ENCODE data around the gene GCLC. TPM values are rescaled to one million over a fixed set of nuclear protein-coding genes. Genes with fewer than 3 reads are reported as not detected.
"Not testable (repeated sequence)": the region's sequence is repeated elsewhere in the genome, so short reads cannot be mapped to it uniquely, and the experiment has no call there.

GCLC gene
- total RNA-seq, 6 donors from 2014 or later = 21.9 to 60.2 (median 27.2) TPM

DNA sequence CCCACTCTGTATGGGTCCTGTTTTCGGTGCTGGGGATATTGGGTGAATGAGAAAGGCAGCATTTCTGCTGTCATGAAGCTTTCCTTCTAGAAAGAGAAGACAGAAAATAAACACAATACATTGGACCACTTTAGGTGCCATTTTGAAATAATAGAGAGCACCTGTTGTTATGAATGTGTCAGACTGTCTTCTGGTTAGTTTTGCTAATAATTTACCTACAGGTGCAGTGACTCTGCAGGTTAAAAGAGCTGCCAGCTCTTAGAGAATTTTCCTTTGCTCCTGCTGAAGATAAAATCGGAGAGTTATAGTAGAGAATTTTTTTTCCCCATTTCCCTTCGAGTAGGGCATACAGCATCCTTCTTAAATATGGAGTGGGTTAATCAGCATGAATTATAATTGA lies 21.9 kb upstream of the GCLC start:
- Histone ChIP-seq H3K4me1 (no peaks in the 10 kb centered on the region), H3K36me3 (no peaks in the 10 kb centered on the region), H3K27ac (no peak overlapping the region), H3K27me3 (no peaks in the 10 kb centered on the region), H3K9me3 (no peaks in the 10 kb centered on the region), H3K4me3 (no peak overlapping the region)
- WGBS, 2 donors = 80 to 87% methylated on average over 3 of the region's 3 CpGs
- ATAC-seq (ENCODE audit: low FRiP score in 2 of 2) (no peak), DNase-seq (no peak)
- TF ChIP-seq, protein P1, sequence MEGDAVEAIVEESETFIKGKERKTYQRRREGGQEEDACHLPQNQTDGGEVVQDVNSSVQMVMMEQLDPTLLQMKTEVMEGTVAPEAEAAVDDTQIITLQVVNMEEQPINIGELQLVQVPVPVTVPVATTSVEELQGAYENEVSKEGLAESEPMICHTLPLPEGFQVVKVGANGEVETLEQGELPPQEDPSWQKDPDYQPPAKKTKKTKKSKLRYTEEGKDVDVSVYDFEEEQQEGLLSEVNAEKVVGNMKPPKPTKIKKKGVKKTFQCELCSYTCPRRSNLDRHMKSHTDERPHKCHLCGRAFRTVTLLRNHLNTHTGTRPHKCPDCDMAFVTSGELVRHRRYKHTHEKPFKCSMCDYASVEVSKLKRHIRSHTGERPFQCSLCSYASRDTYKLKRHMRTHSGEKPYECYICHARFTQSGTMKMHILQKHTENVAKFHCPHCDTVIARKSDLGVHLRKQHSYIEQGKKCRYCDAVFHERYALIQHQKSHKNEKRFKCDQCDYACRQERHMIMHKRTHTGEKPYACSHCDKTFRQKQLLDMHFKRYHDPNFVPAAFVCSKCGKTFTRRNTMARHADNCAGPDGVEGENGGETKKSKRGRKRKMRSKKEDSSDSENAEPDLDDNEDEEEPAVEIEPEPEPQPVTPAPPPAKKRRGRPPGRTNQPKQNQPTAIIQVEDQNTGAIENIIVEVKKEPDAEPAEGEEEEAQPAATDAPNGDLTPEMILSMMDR (IDR thresholded peaks at IDR 0.05) = no peak
- TF ChIP-seq POLR2AphosphoS5 (IDR thresholded peaks at IDR 0.05) = no peak
- no peak for TF ChIP-seq POLR2A (IDR thresholded peaks at IDR 0.05)
- TF ChIP-seq EP300 (IDR thresholded peaks at IDR 0.05) = no peak

DNA sequence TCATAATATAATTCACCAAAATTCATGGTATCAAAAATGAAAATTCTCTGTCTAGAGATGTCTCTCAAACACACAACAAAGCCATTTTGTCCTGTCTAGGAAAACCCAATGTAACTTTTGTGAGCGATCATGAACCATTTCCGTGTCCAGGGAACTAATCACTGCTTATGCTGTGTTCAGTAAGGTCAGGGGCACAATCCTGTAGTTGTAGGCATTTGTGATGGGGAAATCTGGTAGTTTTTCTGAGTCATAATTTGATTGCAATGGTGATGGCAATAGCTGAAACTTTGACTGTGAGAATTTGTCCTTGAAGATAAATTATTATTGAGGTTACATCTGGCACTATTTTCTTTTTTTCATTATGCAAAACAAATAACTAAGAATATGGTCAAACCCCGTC lies 21.0 kb upstream of the GCLC start:
- H3K9me3 ChIP-seq = no peaks in the 10 kb centered on the region
- 89 to 92% methylated on average over 3 of the region's 3 CpGs for WGBS, 2 donors
- no peak overlapping the region for H3K27ac ChIP-seq
- TF ChIP-seq EP300 (IDR thresholded peaks at IDR 0.05) (no peak), POLR2A (IDR thresholded peaks at IDR 0.05) (no peak), POLR2AphosphoS5 (IDR thresholded peaks at IDR 0.05) (no peak)
- TF ChIP-seq, protein P1 (IDR thresholded peaks at IDR 0.05) = no peak
- H3K27me3 ChIP-seq = no peaks in the 10 kb centered on the region
- H3K36me3 ChIP-seq = no peaks in the 10 kb centered on the region
- ATAC-seq (ENCODE audit: low FRiP score in 2 of 2) = no peak
- H3K4me1 ChIP-seq = no peaks in the 10 kb centered on the region
- no peak for DNase-seq
- no peak overlapping the region for H3K4me3 ChIP-seq

DNA sequence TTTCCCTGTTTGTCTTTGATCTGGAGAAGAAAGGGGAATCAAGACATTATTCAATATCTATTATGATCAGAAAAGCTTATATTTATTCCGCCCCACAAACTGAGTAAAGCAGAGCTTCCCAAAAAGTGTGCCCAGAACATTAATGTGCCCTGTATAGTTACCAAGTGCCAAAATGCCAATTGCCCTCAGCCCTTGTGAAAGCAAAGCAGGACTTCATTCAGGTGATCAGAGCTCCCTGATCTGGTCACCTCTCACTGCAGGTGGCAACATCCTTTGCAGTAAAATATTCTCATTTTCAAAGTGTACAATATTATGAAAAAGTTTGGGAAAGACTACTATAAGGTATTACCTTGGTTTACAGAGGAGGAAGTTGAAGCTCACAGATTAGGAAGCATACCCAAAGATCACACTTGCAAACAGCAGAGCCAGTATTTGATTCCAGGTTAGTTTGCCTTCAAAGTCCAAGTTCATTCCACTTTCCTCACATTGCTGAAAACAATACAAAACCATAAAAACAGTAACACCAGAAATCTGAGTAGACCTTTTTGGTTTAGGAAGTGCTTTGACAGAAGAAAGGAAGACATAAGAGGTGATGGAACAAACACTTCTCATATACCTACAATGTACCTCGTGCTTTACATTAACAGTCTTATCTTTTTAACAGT lies 19.6 kb upstream of the GCLC start:
- H3K27me3 ChIP-seq = no peaks in the 10 kb centered on the region
- no peak overlapping the region for H3K4me3 ChIP-seq
- no peaks in the 10 kb centered on the region for H3K36me3 ChIP-seq
- peaks cover 0 to 4% (median 2%) of the 10 kb centered on the region in 4 donors for H3K9me3 ChIP-seq
- H3K4me1 ChIP-seq = no peaks in the 10 kb centered on the region
- ATAC-seq (ENCODE audit: low FRiP score in 2 of 2) (no peak), DNase-seq (no peak)
- WGBS, 2 donors = 85 to 91% methylated on average over 2 of the region's 2 CpGs
- no peak overlapping the region for H3K27ac ChIP-seq
- TF ChIP-seq, protein P1 (IDR thresholded peaks at IDR 0.05) = no peak
- TF ChIP-seq POLR2AphosphoS5 (IDR thresholded peaks at IDR 0.05) = no peak
- no peak for TF ChIP-seq POLR2A (IDR thresholded peaks at IDR 0.05)
- TF ChIP-seq EP300 (IDR thresholded peaks at IDR 0.05) = no peak

DNA sequence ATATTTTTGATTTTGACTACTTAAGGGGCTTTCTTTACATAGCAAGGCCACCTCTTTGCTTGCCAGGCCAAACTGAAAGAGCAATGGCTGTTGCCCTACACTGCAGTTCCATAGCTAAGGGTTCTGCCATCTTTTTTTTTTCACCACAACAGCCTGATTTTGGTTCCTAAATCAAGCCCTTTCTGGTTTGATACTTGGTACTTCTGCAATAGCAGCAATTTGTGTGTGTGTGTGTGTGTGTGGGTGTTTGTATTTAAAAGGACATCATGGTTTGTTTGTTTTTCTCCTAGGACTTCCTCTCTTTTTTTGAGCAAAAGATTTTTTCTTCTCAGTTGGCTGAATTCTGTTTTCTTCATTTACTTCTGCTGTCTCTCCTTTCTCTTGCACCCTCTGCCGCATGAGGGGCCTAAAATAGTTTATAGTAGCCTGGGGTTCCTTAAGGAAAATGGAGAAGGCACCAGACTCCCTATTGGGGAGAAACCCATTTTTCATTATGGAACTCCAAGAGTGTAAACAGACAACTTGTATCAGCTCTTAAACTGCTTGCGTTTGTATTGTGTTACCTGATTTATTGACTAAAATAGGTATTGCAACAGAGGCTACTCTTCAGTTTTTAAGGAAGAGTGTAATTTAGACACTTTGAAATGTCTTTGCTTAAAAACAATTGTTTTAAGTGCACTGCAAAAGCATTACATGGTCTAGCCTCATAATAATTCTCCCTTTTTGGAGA lies 12.2 kb upstream of the GCLC start:
- ATAC-seq (ENCODE audit: low FRiP score in 2 of 2) (no peak), DNase-seq (no peak)
- H3K4me1 ChIP-seq = no peaks in the 10 kb centered on the region
- WGBS, 2 donors = 71 to 75% methylated on average over 2 of the region's 2 CpGs
- H3K4me3 ChIP-seq = no peak overlapping the region
- TF ChIP-seq EP300 (IDR thresholded peaks at IDR 0.05) = no peak
- TF ChIP-seq POLR2AphosphoS5 (IDR thresholded peaks at IDR 0.05) = no peak
- no peak for TF ChIP-seq POLR2A (IDR thresholded peaks at IDR 0.05)
- TF ChIP-seq, protein P1 (IDR thresholded peaks at IDR 0.05) = no peak
- no peaks in the 10 kb centered on the region for H3K36me3 ChIP-seq
- no peak overlapping the region for H3K27ac ChIP-seq
- H3K9me3 ChIP-seq = peaks cover 0 to 10% (median 7%) of the 10 kb centered on the region in 4 donors
- H3K27me3 ChIP-seq = no peaks in the 10 kb centered on the region

DNA sequence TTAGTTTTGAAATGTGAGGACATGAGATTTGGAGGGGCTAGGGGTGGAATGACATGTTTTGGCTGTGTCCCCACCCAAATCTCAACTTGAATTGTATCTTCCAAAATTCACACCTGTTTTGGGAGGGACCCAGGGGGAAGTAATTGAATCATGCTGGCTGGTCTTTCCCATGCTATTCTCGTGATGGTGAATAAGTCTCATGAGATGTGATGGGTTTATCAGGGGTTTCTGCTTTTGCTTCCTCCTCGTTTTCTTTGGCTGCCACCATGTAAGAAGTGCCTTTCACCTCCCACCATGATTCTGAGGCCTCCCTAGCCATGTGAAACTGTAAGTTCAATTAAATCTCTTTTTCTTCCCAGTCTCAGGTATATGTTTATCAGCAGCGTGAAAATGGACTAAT lies 8.7 kb upstream of the GCLC start:
- not testable (repeated sequence) for H3K4me3 ChIP-seq; H3K36me3 ChIP-seq; H3K9me3 ChIP-seq; ATAC-seq (ENCODE audit: low FRiP score in 2 of 2); H3K27me3 ChIP-seq; H3K27ac ChIP-seq; DNase-seq; H3K4me1 ChIP-seq
- 84 to 87% methylated on average over 3 of the region's 3 CpGs for WGBS, 2 donors

DNA sequence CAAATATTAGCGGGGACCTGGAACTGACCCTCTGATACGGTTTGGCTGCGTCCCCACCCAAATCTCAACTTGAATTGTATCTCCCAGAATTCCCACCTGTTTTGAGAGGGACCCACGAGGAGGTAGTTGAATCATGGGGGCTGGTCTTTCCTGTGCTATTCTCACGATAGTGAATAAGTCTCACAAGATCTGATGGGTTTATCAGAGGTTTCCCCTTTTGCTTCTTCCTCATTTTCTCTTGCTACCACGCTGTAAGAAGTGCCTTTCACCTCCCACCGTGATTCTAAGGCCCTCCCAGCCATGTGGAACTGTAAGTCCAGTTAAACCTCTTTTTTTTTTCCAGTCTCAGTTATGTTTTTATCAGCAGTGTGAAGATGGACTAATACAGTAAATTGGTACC lies 6.8 kb upstream of the GCLC start:
- not testable (repeated sequence) for H3K36me3 ChIP-seq; H3K4me3 ChIP-seq; DNase-seq; H3K27ac ChIP-seq; H3K27me3 ChIP-seq; ATAC-seq (ENCODE audit: low FRiP score in 2 of 2); H3K9me3 ChIP-seq
- 72 to 74% methylated on average over 7 of the region's 7 CpGs for WGBS, 2 donors
- H3K4me1 ChIP-seq = peaks cover 8 to 13% (median 11%) of the 10 kb centered on the region in 4 donors

Measured in upper lobe of left lung (tissue), 6 donors.